IPS-18c (cell line): ENCODE results near the gene IGF2.

Experiments
- H3K4me3 ChIP-seq: 2 replicates; pipeline ENCODE4 v1.7.0; 2013; ENCODE audit warnings: low read depth, mild to moderate bottlenecking, low read length, moderate library complexity; ENCODE audit not compliant: insufficient read depth
- H3K9me3 ChIP-seq: one replicate; pipeline ENCODE4 v1.6.1; 2013; ENCODE audit warnings: mild to moderate bottlenecking, low read length, moderate library complexity; ENCODE audit not compliant: control insufficient read depth, insufficient read depth

IGF2 gene

DNA sequence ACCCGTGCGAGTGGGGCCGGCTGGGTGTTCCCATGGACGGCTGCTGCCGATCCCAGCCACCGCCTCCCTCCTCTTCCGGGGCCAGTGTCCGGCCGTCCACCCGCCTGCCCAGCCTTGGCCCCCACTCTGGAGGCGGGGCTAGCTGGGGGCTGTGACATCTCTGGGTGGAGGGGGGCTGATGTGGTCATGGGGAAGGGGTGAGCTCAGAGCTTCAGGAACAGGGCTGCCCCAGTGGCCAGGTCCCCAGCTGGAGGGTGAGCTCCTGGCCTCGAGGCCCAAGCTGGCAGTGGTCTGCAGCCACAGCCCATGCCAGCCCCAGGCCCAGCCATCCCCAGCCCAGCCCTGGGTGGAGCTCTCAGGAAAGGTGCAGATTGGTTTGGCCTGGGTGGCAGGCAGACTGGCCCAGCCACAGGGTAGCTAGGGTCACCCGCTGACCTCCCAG lies 19.1 kb upstream of the IGF2 start:
- Histone ChIP-seq H3K4me3 (no peak overlapping the region), H3K9me3 (no peaks in the 10 kb centered on the region)

DNA sequence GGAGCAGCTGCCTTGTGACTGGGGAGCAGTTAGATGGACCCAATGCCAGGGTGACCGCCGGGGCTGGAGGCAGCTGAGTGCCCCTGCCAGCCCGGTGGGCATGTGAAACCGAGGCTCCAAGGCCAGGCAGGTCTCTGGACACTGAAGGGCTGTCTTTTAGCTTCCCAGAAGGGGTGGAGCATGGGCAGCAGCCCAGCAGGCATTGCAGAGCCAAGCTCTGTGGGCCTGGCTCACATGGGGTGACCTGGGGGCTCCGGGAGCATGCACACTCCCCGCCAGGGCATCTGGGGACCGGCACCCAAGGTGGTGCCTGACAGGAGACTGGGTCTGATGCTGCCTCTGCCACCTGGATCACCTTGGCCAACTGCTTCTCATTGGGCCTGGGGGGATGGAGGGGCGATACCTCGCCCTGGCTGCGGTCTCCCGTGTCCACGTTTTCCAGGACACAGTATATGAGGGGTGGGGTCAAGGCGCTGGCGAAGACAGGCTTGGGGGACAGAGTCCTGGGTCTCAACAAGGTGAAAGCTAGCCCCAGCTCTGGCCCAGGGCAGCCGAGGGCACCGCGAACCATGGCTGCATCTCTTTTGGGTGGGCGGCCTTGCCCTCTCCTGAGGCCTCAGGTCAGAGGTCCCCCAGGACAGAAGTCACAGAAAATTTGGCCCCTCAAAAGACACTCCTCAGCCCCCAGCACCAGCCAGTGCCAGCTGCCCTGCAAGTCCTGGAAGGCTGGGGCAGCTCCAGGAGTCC lies 18.3 kb upstream of the IGF2 start:
- no peak overlapping the region for H3K4me3 ChIP-seq
- H3K9me3 ChIP-seq, result no peaks in the 10 kb centered on the region

DNA sequence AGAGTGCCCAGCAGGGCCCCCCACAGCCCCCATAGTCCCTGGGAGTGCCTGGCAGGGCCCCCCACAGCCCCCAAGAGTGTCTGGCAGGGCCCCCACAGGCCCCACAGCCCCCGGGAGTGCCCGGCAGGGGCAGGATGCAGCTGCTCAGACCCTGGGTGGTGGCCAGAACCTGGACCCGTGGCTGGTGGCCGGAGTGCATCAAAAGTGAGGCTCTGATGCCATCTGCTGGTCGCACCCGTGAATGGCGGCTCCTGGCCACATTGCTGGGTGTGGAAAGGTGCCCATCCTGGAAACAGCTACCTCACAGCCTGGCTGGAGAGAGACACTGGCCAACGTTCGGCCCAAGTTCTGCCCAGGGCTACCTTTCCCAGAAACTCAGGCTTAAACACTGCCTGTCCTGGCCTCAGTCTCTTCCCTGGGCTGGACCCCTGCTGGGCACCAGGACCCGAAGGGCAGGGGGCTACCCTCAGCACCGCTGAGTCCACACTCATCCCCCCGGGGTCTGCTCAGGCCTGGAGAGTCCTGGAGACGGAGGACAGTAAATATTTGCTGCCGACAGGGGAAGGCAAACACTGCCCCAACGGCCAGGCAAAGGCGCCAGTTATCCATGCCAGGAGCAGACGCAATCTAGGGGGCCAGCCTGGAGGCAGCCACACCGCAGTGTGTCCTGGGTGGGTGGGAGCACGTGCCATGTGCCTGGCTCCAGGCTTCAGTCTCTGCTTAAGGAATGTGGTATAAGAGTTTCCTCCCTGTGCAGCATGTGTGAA lies 17.4 kb upstream of the IGF2 start:
- Histone ChIP-seq H3K4me3 (no peak overlapping the region), H3K9me3 (no peaks in the 10 kb centered on the region)

- H3K4me3 ChIP-seq, result no peak overlapping the region
- no peaks in the 10 kb centered on the region for H3K9me3 ChIP-seq
Measured at GRCh38 chr11:2155511-2155910, 16.3 kb upstream of the IGF2 start.

GRCh38 chr11:2154889-2155288 lies 15.7 kb upstream of the IGF2 start:
- Histone ChIP-seq H3K9me3 (no peaks in the 10 kb centered on the region), H3K4me3 (no peak overlapping the region)

DNA sequence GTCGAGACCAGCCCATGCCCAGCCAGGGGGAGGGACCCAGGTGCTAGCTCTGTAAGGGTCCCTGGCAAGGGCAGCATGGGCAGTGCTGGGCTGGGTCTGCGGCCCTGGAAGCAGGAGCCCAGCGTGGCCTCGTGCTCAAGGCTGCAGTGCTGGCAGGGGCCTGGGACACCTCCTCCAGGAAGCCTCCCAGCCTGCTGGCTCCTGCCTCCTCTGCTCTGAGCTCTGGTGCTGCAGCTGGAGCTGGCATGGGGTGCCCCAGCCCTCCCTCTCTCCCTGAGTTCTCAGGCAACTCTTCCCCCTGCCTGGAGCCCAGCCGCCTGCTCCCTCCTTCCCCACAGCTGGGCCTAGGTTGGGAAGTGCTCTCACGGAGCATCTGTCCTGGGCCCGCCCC lies 15.0 kb upstream of the IGF2 start:
- Histone ChIP-seq H3K9me3 (no peaks in the 10 kb centered on the region), H3K4me3 (no peak overlapping the region)

GRCh38 chr11:2153581-2154194 lies 14.5 kb upstream of the IGF2 start:
- no peaks in the 10 kb centered on the region for H3K9me3 ChIP-seq

GRCh38 chr11:2151500-2152257 lies 12.5 kb upstream of the IGF2 start:
- Histone ChIP-seq H3K9me3 (no peaks in the 10 kb centered on the region), H3K4me3 (no peak overlapping the region)

More at GRCh38 chr11:2153581-2154194, 14.5 kb upstream of the IGF2 start:
- no peak overlapping the region for H3K4me3 ChIP-seq

DNA sequence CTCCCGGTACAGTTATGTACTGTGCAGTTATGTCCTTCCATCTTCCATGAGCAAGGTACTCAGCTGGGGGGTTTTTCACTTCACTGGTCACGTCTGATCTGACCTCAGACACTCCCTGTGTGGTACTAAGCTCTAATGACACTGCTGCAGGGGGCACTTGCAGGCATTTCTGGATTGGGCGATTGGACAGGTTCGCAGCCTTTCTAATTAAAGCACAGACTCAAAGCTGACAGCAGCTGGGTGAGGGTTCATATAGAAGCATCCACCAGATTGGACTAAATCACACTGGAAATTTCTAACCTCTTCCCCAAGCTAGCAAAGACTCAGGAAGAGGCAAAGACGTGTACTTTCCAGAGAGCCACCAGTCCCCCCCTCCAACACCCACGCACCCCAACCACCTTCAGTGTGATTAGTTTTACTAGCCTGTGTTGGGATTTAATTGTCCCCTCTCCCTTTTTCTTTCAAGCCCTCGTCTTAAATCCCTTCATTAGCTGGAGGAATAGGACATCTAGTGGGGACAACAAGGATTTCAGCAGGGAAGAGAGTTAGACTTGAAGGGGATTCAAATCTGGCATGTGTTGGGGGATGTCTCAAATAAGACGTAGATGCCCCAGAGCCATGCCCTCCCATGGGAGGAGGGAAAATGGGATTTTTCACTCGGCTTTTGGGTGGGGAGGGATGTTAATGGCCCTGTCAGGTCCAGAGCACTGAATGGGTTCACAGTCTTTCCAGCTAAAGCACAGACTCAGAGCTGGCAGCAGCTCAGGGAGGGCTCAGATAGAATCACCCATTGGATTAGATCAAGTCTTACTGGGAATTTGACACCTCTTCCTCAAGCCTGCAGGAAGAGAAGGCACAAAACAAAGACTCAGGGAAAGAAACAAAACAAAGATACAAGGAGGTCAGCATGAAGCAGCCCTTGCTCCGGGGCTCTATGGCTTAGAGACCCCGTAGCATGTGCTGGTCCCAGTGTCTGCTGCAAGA lies 11.0 kb upstream of the IGF2 start:
- H3K4me3 ChIP-seq, result no peak overlapping the region
- H3K9me3 ChIP-seq, result no peaks in the 10 kb centered on the region

GRCh38 chr11:2149460-2149859 lies 10.3 kb upstream of the IGF2 start:
- Histone ChIP-seq H3K4me3 (no peak overlapping the region), H3K9me3 (no peaks in the 10 kb centered on the region)

- H3K9me3 ChIP-seq, result no peaks in the 10 kb centered on the region
- H3K4me3 ChIP-seq, result no peak overlapping the region
Measured at GRCh38 chr11:2148595-2148994, 9.4 kb upstream of the IGF2 start.

DNA sequence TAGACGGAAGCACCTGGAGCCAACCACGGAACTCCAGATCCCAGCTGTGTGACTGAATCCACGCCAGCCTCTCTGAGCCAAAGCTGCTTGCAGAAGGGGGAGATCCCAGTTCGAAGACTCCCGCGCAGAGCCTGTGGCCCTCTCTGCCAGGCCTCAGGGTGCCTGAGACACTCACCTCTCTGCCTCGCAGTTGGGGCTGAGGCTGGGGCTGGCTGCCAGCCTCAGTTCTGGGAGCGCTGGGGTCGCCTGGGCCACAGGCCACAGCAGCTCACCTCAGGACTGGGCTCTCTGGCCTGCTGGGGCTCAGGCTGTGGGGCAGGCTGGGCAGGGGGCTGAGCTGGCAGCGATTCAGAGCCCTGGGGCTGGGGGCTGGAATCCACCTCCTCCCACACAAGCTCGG lies 8.2 kb upstream of the IGF2 start:
- Histone ChIP-seq H3K4me3 (no peak overlapping the region), H3K9me3 (no peaks in the 10 kb centered on the region)

GRCh38 chr11:2146051-2146450 lies 6.9 kb upstream of the IGF2 start:
- H3K4me3 ChIP-seq, result no peak overlapping the region

DNA sequence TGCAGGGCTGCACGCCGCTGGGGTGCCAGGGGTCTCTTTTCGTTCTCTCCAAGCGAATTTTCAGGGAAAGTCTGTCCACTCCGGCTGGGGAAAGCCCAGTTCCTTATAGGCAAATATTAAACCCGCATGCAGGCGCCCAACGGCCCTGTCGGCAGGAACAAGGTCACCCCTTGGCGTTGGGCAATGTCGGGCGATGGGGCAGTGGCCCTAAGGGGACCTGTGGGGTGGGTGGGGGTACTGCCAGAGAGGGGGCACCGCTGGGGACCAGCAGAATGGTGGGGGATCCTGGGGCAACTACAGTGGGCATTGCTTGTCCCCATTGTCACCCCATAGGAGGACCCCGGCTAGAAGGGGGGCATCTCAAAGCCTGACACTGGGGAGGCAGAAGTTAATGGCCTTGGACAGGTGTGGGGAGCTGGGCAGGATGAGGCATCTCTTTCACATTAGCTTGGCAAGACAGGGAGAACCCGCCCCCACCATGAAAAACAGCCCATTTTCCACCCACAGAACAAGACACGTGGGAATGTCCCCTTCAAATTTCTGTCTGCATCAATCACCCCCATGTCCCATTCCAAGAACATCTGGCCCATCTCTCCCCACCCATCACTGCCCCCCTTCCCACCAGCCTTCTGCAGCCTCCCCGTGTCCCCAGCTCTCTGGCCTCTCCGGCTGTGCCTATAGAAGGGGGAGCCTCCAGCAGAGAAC lies 5.5 kb upstream of the IGF2 start:
- H3K4me3 ChIP-seq, result no peak overlapping the region
- no peaks in the 10 kb centered on the region for H3K9me3 ChIP-seq

More at GRCh38 chr11:2146051-2146450, 6.9 kb upstream of the IGF2 start:
- no peaks in the 10 kb centered on the region for H3K9me3 ChIP-seq

- peak overlapping the region; percentile 9; the same call in 1 of the 2 replicates for H3K4me3 ChIP-seq
- no peaks in the 10 kb centered on the region for H3K9me3 ChIP-seq
Measured at GRCh38 chr11:2143799-2144543, 4.8 kb upstream of the IGF2 start.
